CD4-positive, alpha-beta T cell treated with Interleukin-12 subunit alpha and Interleukin-12 subunit beta, for 1 hour (primary cell): ENCODE measurements around the gene LACC1.

ENCODE experiments used
- DNase-seq: peaks from one replicate; pipeline ENCODE4 v3.0.0-alpha.2; 2020

The LACC1 gene

GRCh38 chr13:43894438-43894837, 14.7 kb downstream of the LACC1 start:
- no peak for DNase-seq

- no peak for DNase-seq
Observed at GRCh38 chr13:43895940-43896339, 16.2 kb downstream of the LACC1 start.

GRCh38 chr13:43905435-43906031, 25.8 kb downstream of the LACC1 start:
- DNase-seq = peak; percentile 68

GRCh38 chr13:43908156-43909126, 28.7 kb downstream of the LACC1 start:
- peak; percentile 44 for DNase-seq

GRCh38 chr13:43910856-43911255, 31.2 kb downstream of the LACC1 start:
- no peak for DNase-seq

- DNase-seq = no peak
Observed at GRCh38 chr13:43911278-43911677, 31.6 kb downstream of the LACC1 start.

- DNase-seq = no peak
Observed at GRCh38 chr13:43911871-43912270, 32.2 kb downstream of the LACC1 start.

GRCh38 chr13:43915451-43915850, 35.7 kb downstream of the LACC1 start:
- DNase-seq = no peak

GRCh38 chr13:43916828-43917227, 37.1 kb downstream of the LACC1 start:
- no peak for DNase-seq

GRCh38 chr13:43918636-43919035, 38.9 kb downstream of the LACC1 start:
- DNase-seq = no peak

- no peak for DNase-seq
Observed at GRCh38 chr13:43920965-43921674, 41.4 kb downstream of the LACC1 start.

- DNase-seq = no peak
Observed at GRCh38 chr13:43924549-43925245, 45.0 kb downstream of the LACC1 start.

GRCh38 chr13:43929947-43930346, 50.2 kb downstream of the LACC1 start:
- DNase-seq = no peak

GRCh38 chr13:43933378-43933777, 53.7 kb downstream of the LACC1 start:
- no peak for DNase-seq

GRCh38 chr13:43934273-43934672, 54.6 kb downstream of the LACC1 start:
- DNase-seq = no peak

- DNase-seq = no peak
Observed at GRCh38 chr13:43935878-43936277, 56.2 kb downstream of the LACC1 start.

- DNase-seq = no peak
Observed at GRCh38 chr13:43936647-43937046, 56.9 kb downstream of the LACC1 start.

- no peak for DNase-seq
Observed at GRCh38 chr13:43937839-43938238, 58.1 kb downstream of the LACC1 start.

GRCh38 chr13:43938449-43938848, 58.7 kb downstream of the LACC1 start:
- no peak for DNase-seq

GRCh38 chr13:43939086-43939485, 59.4 kb downstream of the LACC1 start:
- no peak for DNase-seq

GRCh38 chr13:43942286-43942685, 62.6 kb downstream of the LACC1 start:
- no peak for DNase-seq
